NCI-H748 (cell line): ENCODE data around the gene ALDH3B1.

Experiments used
- DNase-seq: peaks from one replicate; lab custom pipeline; 2025; ENCODE audit not compliant: unreplicated experiment; lab: John Stamatoyannopoulos, UW

Gene ALDH3B1

GRCh38 chr11:67997475-67997921, 12.6 kb upstream of the ALDH3B1 start:
- no peak for DNase-seq

DNA sequence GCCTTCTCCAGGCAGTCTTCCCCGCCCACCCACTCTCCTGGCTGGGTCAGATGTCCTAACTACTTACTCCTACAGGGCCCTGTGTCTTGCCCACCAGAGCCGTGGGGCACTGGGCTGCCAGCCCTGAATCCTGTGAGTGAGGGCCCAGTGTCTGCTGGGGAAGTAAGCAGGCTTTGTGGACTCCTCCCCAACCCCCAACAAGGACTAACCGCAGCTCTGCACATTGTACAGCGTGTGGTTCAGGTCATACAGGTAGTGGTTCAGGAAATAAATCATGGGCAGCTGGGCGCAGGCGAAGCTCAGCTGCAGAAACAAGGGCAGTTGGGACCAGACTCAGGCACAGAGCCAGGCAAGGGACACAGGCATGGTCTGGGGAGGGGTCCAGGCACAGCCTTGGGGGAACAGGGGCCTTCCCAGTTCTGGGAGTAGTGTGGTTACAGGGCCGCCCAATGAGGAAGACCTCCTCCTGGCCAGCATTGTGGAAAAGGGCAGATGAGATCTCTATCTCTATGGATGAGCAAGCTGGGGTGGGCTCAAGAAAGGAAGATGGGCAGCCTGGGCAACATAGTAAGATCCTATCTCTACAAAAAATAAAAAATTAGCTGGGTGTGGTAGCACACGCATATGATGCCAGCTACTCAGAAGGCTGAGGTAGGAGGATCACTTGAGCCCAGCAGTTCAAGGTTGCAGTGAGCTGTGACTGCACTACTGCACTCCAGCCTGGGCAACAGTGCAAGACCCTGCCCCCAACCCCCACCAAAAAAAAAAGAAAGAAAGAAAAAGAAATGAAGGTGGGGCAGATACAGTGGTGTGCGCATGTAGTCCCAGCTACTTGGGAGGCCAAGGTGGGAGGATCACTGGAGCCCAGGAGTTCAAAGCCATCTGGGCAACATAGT, 11.7 kb upstream of the ALDH3B1 start:
- DNase-seq = no peak

DNA sequence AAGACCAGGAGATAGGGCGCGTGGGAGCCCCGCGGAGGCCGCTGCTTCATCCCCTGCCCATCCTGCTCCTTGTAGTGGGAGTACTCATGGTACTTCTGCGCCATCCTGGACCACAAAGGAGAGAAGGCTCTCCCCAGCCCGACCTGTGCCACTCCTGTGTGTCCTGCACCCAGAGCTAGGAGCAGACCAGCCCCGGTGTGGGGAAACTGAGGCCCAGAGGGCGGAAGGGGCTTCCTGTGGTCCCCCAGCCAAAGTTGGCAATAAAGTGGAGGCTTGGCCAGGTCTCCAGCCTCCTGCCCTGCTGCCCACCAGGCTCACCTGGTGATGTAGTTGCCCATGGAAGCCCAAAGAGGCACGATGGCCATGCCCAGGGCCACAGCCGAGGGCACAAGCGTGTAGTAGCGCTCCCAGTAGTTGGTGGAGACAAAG, 10.9 kb upstream of the ALDH3B1 start:
- no peak for DNase-seq

GRCh38 chr11:67999704-68000103, 10.4 kb upstream of the ALDH3B1 start:
- no peak for DNase-seq

GRCh38 chr11:68002575-68002937, 7.6 kb upstream of the ALDH3B1 start:
- DNase-seq = no peak

- DNase-seq = peak; percentile 57
Measured at GRCh38 chr11:68002938-68003845, 6.9 kb upstream of the ALDH3B1 start.

GRCh38 chr11:68003846-68004550, 6.1 kb upstream of the ALDH3B1 start, which contains the start of gene UNC93B1:
TSS of gene UNC93B1 (minus strand) at chr11:68004097. CDS start at chr11:68004043, 54 bp downstream.
- peak; percentile 84 for DNase-seq

GRCh38 chr11:68004551-68005335, 5.4 kb upstream of the ALDH3B1 start:
- DNase-seq = no peak

- no peak for DNase-seq
Measured at GRCh38 chr11:68006606-68007166, 3.4 kb upstream of the ALDH3B1 start.

- no peak for DNase-seq
Measured at GRCh38 chr11:68007498-68008380, 2.4 kb upstream of the ALDH3B1 start.

DNA sequence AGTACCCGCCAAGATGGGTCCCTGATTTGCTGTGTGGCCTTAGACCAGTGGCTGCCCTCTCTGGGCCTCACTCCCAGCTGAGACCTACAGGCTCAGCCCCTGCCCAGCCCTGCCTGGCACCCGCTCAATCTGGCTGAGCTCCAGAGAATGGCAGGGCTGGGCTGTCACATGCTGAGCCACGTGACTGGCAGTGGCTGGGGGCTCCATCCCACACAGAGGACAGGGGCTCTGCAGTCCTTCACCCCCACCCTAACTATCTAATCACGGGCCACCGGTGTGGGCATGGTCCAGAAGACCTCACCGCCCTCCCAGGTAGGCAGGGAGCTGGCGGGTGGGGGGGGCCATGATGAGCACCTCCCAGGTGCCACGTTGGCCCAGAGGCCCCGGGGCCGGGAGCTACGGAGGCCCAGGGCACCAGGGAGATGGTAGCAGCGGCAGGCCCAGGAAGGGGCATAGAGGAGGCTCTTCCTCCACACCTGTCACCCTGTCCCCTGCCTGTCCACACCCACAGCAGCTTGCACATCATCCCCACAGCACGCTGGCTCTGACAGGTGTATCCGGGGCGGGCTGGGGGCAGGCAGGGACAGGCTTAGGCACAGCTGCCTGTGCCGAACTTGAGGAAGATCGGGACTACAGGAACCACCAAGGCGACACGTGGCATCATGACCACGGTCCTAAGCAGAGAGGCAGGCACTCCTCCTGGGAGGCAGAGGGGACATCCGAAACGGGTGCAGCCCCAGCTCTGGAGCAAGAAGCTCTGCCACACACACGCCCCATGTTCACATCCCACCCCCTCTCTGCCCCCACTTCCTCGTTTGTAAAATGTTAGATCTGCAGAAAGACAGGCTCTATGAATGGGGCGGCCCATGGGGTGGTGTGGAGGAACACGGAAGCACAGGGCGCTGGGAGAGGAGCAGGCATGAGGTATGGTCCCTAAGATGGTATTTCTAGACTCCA, 1.5 kb upstream of the ALDH3B1 start:
- no peak for DNase-seq

GRCh38 chr11:68009391-68010089, 587 bp upstream of the ALDH3B1 start:
- DNase-seq = no peak

GRCh38 chr11:68011051-68011943, 1.2 kb downstream of the ALDH3B1 start:
- no peak for DNase-seq

DNA sequence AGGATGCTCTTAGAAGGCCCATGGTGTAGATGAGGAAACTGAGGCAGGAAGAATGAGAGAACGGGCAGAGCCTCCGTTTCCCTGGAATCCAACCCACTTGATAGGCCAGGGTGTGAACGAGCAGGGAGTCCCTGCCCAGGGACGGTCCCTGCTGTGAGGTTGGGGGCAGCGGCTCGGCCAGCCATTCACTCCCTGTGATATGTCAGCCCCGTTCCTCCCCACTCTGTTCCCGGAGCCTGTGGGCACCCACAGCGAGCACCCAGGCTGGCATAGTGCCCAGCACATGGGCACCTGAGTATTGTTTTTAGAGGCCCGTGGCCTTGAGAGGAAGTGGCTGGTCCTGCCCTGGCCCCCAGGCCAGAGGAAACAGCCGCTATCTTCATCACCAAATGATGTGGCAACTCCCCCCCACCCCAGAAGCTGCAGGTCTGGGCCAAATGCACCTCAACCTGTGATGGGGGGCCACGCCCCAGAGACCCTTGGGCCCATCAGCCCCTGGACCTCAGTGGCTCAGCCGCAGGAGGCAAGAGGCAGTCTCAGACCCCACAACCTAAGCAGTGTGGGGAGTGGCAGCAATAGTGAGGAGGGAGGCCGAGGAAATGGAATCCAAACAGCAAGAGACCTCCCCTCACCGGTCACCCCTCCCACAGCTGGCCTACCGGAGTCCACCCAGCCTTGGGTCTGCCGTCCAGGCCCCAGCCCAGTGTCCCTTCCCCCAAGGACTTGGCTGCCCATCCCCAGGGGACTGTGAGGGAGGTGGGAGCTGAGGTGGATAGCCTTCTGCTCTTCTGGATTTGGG, 2.1 kb downstream of the ALDH3B1 start:
- DNase-seq = no peak

GRCh38 chr11:68012843-68013610, 2.9 kb downstream of the ALDH3B1 start:
- DNase-seq = no peak
